Mesothelial cell of epicardium (in vitro differentiated cells): Measurements from ENCODE around the gene MAGOH. TPM values are rescaled to one million over a fixed set of nuclear protein-coding genes. Genes with fewer than 3 reads are reported as not detected.
A peak's percentile ranks its signal among the peaks of the same experiment; 100 is the strongest.

Experiments
- DNase-seq, 2 experiments: peaks; one replicate each; pipeline ENCODE4 v3.0.0; 2021; ENCODE audit warnings: low spot score in 2 of 2; ENCODE audit not compliant: unreplicated experiment in 2 of 2
- H3K27ac Mint-ChIP-seq: 2 replicates; pipeline ENCODE4 v1.8.0; 2021; ENCODE audit warnings: mixed read lengths
- H3K27me3 Mint-ChIP-seq: 2 replicates; pipeline ENCODE4 v1.8.0; 2021; ENCODE audit warnings: low read depth, mixed read lengths
- H3K36me3 Mint-ChIP-seq: 2 replicates; pipeline ENCODE4 v1.8.0; 2021; ENCODE audit warnings: mixed read lengths
- H3K4me1 Mint-ChIP-seq: 2 replicates; pipeline ENCODE4 v1.8.0; 2021; ENCODE audit warnings: mixed read lengths
- H3K4me3 Mint-ChIP-seq: 2 replicates; pipeline ENCODE4 v1.8.0; 2021; ENCODE audit warnings: mild to moderate bottlenecking, moderate library complexity, mixed read lengths
- H3K9me3 Mint-ChIP-seq: 2 replicates; pipeline ENCODE4 v1.8.0; 2021; ENCODE audit warnings: mixed read lengths
- total RNA-seq: library from RNA; stranded (reverse); gene quantifications from 3 replicates; pipeline ENCODE4 v1.2.1, GENCODE V29; 2021
- TF ChIP-seq, protein P1 (sequence below): fragments of 200-600 bp; sonication (generic); IDR thresholded peaks from one replicate; pipeline ENCODE4 v1.5.0; 2021; ENCODE audit warnings: antibody characterized with exemption; ENCODE audit not compliant: unreplicated experiment

The MAGOH gene
- total RNA-seq, 1 donor from 2014 or later, result 59.0 TPM

GRCh38 chr1:53203466-53203865, 34.9 kb downstream of the MAGOH start:
- TF ChIP-seq, protein P1, sequence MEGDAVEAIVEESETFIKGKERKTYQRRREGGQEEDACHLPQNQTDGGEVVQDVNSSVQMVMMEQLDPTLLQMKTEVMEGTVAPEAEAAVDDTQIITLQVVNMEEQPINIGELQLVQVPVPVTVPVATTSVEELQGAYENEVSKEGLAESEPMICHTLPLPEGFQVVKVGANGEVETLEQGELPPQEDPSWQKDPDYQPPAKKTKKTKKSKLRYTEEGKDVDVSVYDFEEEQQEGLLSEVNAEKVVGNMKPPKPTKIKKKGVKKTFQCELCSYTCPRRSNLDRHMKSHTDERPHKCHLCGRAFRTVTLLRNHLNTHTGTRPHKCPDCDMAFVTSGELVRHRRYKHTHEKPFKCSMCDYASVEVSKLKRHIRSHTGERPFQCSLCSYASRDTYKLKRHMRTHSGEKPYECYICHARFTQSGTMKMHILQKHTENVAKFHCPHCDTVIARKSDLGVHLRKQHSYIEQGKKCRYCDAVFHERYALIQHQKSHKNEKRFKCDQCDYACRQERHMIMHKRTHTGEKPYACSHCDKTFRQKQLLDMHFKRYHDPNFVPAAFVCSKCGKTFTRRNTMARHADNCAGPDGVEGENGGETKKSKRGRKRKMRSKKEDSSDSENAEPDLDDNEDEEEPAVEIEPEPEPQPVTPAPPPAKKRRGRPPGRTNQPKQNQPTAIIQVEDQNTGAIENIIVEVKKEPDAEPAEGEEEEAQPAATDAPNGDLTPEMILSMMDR, result no peak
- Mint-ChIP-seq H3K36me3 (peaks cover 62% of the 10 kb centered on the region), H3K4me1 (peaks cover 5% of the 10 kb centered on the region), H3K27me3 (no peaks in the 10 kb centered on the region), H3K9me3 (peaks cover 31% of the 10 kb centered on the region), H3K4me3 (no peak overlapping the region), H3K27ac (no peak overlapping the region)
- no peak for DNase-seq

DNA sequence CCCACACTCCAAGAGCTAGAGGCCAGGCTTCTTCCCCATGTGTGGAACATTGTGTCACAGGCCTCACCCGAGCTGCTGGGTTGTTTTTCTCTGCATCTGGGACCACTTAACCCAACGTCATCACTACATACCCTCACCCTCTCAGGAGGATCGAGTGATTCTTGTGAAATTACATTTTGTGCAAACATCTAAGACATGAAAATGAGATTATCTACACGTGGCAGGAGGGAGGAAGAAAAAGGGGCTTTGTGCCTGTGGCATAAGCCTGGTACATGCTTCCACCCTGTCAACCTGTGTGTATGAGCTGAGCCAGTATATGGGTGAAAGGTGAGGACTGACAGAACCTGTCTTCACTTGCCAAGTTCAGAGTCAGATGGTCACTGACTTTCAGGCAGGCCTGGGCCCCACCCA, 40.1 kb downstream of the MAGOH start:
- Mint-ChIP-seq H3K9me3 (peaks cover 1% of the 10 kb centered on the region), H3K36me3 (peaks cover 16% of the 10 kb centered on the region), H3K27ac (peak overlapping the region; percentile 94), H3K4me3 (peak overlapping the region; percentile 83), H3K4me1 (peaks cover 23% of the 10 kb centered on the region), H3K27me3 (no peaks in the 10 kb centered on the region)
- TF ChIP-seq, protein P1, result no peak
- peak in 1 of 2 experiments; percentile 13 for DNase-seq

- peak overlapping the region; percentile 94 for H3K27ac Mint-ChIP-seq
Measured at GRCh38 chr1:53197291-53198200, 40.8 kb downstream of the MAGOH start.

DNA sequence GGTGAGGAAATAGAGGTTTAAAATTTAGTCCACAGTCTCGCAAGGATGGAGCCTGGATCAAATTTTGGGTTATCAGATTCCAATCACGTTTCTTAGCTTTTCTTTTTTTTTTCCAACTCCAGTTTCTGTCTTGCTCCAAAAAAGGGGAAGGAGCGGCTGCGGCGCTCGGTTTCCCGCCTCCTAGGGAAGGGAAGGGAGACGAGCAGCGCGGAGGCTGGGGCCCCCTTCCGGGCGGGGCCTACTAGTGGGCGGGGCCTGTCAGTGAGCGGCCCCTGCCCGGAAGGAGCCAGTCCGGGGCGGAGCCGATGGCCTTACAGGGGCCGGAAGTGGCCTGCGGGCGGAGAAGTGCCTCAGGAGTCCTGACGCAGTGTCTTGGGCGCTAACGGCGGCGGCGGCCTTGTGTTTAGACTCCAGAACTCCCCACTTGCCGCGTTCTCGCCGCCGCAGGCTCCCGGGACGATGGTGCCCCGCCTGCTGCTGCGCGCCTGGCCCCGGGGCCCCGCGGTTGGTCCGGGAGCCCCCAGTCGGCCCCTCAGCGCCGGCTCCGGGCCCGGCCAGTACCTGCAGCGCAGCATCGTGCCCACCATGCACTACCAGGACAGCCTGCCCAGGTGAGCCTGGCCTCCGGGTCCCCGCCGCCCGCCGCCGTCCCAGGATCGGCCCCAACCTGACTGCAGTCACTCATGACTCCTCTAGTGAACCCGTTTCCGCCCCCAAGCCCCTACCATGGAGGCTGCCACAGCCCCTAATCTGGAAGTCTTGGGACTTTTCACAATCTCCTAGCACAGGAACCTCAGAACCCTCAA, 41.6 kb downstream of the MAGOH start, which contains the start of gene CPT2:
Gene CPT2, plus strand, starts transcription at position 340 of the 806 bp plus-strand sequence. Its CDS starts 120 bp downstream, at position 460.
- peaks cover 4% of the 10 kb centered on the region for H3K36me3 Mint-ChIP-seq
- TF ChIP-seq, protein P1, result no peak
- peak within 1 kb of the TSS; percentile 83 for H3K4me3 Mint-ChIP-seq
- H3K9me3 Mint-ChIP-seq, result no peaks in the 10 kb centered on the region
- no peaks in the 10 kb centered on the region for H3K27me3 Mint-ChIP-seq
- peaks cover 23% of the 10 kb centered on the region for H3K4me1 Mint-ChIP-seq
- DNase-seq, result peak; percentile 86
- peak within 1 kb of the TSS; percentile 94 for H3K27ac Mint-ChIP-seq

More at GRCh38 chr1:53197291-53198200, 40.8 kb downstream of the MAGOH start:
- Mint-ChIP-seq H3K36me3 (peaks cover 9% of the 10 kb centered on the region), H3K27me3 (no peaks in the 10 kb centered on the region), H3K4me3 (peak overlapping the region; percentile 83), H3K4me1 (peaks cover 23% of the 10 kb centered on the region), H3K9me3 (no peaks in the 10 kb centered on the region)
- TF ChIP-seq, protein P1, result no peak
- peak in 1 of 2 experiments; percentile 10 for DNase-seq

DNA sequence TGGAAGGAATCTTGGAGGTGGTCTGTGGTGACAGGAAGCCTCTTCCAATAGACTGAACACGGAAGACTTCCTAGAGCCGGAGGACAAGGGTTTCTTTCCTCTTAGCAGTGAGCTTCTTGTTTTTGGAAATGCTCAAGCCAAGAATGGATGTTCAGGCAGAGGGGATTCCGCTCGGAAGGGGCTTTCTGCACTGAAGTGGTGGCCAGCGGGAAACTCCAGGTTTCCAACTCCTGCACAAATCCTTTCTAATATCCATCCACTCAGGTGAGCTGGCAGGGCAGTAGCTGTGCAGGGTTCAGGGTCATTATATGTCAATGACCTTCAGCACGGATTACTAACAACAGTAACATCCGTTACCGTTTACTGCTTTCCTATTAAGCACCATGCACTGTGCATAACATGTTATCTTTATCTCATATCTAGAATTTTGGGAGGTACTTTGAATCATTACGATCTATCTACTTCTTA, 42.3 kb downstream of the MAGOH start:
- peak overlapping the region; percentile 83 for H3K4me3 Mint-ChIP-seq
- H3K27ac Mint-ChIP-seq, result peak overlapping the region; percentile 74
- H3K4me1 Mint-ChIP-seq, result peaks cover 23% of the 10 kb centered on the region
- DNase-seq, result no peak
- TF ChIP-seq, protein P1, result no peak
- no peaks in the 10 kb centered on the region for H3K27me3 Mint-ChIP-seq
- no peaks in the 10 kb centered on the region for H3K9me3 Mint-ChIP-seq
- H3K36me3 Mint-ChIP-seq, result peaks cover 2% of the 10 kb centered on the region
